Measurements from ENCODE around the gene EGFLAM.
"Not testable (repeated sequence)": the region's sequence is repeated elsewhere in the genome, so short reads cannot be mapped to it uniquely, and the experiment has no call there.

EGFLAM gene

DNA sequence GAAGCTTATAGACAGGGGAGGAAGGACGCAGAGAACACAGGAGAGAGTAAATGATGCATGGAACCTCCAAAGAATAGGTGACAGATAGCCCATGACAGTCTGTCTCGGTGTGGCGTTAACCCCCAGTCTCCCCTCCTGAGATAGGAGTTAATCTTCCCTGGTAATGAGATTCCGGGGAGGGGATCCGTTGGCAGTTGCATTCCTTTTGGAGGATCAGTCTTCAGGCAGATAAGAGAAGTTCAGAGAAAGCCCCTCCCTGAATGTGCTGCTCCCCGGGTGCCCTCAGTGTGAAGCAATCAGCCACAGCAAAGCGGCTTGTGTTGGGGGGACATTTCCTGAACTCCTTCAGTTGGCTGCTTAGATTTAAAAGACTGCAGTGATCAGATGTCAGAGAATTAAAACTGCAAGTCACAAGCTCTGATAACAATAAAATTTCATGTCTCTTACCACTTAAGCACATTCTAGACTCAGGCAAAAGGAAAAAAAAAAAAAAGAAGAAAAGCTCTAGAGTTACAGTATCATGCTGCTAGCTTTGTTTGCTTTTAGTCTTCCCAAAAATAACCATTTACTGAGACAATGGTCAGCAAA is 121.1 kb downstream of the EGFLAM start:
- DNase-seq = no peak

DNA sequence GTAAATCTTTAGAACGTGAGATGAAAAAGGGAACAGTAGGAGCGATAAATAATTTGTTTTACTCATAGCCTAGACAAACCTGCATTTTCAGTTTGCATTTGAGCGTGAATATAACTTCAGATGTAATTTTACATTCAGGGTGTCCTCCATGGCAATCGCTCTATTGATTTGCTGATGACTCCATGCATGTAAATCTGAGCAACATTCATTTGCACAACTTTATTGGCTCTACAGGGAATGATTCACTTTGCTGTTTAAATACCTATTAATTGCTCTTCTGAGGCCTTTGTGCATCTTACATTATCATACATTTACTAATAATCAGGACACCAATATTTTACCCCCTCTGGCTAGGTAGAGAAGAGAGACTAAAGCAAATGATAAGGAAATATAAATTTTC is 122.2 kb downstream of the EGFLAM start:
- DNase-seq = no peak

DNA sequence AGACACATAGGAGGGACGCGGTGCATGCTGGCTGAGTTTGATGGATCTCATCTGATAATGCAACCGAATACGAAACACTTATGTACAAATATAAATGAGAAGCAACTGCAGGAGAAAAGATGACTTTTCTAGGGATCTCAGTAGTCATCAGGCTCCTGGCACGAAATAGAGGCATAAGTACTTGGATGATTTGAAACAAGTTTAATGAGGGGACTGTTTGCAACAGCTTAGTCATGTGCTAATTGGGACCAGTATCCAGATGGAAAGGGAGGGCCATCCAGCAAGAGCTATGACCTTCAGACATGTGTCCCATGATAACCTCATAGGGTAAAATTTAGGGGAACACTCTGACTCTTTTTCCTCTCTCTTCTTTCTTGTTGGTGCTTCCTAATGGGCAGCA is 123.0 kb downstream of the EGFLAM start:
- DNase-seq = no peak

DNA sequence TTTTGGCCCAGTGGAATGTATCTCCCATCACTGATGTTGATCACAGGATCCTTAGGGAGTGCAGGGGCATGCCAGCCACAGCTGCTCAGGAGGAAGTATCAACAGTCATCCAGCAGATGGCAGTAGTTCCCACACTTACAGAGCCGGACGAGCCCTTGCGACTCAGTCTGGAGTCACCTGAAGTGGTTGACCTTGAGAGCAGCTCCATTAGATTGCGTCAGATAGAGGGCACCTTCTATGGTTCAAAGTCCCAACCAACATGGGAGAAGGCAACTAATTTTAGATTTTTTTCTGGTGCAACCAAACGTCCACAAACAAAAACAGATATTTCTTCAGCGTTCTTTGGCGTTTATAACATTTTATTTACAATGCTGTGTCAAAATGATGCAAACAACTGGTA is 124.5 kb downstream of the EGFLAM start:
- DNase-seq = peak; percentile 41 to 49

DNA sequence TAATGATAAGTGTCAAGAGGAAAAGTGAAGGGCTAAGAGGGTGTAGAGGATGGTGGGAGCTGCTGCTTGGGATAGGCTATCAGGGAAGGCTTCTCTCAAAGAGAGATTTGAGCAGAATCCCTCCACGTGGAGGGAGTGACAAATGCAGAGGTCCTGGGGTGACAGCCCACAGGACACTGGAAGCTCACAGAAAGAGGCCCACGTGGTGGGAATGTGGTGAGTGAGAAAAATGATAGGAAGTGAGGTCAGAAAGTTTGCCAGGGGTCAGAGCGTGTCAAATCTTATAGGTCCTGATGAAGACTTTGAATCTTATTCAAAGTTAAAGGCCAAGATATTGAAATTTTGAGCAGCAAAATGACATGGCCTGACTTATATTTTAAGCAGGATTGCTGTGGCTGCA is 125.3 kb downstream of the EGFLAM start:
- DNase-seq = no peak

DNA sequence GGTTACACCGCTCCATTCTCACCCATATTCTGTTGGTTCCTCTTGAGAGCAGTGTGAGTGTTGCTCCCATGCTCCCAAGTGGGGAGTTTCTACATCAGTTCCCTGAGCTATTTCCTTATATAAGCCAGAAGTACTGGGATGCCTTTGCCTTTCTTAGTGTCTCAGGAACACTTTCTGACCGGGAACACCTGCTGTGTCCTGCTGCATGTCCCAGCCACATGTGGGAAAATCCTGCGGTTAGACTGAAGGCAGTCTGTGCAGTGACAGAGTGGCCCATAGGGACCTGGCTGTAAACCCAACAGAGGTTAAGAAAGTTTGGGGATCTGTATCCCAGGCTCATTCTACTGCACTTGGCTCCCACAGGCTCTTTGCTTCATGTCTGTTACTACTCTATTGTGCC is 126.0 kb downstream of the EGFLAM start:
- DNase-seq = no peak

DNA sequence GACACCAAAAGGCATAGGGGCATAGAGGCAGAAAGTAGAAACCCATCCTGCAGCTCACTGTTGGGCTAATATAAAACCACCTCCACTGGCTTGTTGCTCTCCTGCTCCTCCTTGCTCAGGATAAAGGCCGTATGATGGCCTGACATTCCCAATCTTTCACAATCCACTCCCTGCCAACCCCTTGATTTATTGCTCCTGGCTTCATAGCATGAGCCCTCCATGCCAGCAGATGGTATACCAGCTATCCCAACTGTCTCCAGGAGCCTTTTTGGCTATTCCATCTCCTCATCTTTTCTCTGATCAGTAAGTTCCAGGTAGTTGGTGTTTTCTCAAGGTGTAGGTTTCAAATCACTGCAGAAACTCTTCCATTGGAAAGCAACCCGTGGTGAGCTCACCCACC is 128.8 kb downstream of the EGFLAM start:
- no peak for DNase-seq

DNA sequence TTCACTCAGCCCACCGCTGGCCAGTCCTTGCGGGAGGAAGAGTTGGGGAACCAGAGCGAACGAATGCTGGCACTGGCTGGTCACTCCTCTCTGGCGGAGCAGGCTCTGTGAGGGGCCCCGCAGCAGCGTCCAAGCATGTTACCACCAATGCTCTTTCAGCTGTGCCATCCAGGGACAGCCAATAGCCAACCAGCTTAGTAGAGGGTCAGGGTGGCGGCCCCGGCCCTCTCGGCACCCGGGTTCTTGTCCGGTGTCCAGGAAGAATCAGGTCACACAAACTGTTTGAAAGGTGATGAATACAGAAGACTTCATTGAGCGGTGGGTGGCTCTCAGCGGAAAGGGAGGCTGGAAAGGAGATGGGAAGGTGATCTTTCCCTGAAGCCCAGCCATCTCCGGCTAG is 135.3 kb downstream of the EGFLAM start:
- no peak for DNase-seq

DNA sequence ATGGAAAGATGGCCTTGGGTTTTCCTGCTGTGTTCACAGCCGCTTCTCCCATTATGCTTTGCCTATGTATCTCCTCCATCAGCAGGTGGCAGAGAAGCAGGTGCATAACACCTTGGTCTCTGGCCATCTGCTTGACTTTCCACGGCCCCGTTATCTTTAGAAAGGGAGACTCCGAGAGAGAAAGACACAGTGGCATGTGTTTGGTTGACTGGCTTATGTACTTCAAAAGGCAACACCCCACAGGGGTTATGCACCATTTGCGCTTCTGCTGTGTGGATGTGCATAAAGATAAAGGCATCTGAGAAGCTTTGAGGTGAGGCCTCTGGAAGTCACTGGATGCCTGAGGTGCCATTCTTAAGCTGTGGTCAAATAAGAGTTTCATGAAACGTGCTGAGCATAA is 138.4 kb downstream of the EGFLAM start:
- no peak for DNase-seq

DNA sequence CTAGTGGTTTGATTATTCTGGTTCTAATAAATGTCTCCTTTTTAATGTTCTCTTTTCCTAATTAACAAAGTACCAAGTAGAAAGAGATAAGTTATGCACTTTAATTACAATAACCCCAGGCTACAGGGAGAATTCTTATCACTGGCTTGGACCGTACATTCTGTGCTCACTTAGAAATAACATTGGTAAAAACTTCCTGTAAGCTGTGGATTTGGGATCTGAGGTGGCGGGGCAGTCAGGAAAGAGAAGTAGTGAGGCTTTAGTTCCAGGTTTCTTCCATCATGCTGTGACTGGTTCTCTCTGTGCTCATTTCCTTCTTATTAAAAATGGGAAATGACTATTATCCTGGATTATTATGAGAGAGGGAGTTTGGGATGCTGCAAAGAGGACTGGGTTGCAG is 142.0 kb downstream of the EGFLAM start:
- DNase-seq = no peak

DNA sequence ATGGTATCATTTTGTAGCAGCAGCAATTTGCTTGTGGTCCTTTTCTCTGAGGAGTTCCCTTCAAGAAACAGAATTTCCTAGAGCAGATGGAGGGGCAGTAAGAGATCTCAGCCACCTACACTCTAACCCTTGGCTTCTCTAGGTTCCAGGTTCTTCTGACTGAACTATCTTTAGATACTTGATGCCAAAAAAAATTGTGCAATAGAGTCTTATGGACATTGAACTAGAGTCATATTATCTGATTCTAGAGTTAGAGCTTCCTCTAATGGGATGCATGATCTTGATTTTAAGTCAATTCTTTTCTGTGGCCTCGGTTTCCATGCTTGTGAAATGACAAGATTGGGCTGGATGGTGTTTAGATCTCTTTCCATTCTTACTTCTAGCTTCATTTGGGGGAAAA is 142.8 kb downstream of the EGFLAM start:
- DNase-seq = no peak

DNA sequence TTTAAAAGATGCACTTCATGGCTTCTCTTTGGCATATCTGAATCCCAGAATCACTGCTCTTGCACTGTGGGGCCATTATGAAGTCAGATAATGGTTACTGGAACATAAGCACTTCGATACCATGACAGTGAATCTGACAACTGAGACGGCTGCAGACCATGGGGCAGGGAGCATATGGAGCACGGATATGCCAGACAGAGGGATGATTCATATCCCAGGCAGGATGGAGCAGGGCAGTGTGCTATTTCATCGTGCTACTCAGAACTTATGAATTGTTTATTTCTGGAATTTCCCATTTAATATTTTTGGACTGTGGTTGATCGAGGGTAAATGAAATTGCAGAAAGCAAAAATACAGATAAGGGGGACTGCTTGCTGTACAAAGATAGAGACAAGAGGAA is 145.0 kb downstream of the EGFLAM start:
- DNase-seq = no peak

DNA sequence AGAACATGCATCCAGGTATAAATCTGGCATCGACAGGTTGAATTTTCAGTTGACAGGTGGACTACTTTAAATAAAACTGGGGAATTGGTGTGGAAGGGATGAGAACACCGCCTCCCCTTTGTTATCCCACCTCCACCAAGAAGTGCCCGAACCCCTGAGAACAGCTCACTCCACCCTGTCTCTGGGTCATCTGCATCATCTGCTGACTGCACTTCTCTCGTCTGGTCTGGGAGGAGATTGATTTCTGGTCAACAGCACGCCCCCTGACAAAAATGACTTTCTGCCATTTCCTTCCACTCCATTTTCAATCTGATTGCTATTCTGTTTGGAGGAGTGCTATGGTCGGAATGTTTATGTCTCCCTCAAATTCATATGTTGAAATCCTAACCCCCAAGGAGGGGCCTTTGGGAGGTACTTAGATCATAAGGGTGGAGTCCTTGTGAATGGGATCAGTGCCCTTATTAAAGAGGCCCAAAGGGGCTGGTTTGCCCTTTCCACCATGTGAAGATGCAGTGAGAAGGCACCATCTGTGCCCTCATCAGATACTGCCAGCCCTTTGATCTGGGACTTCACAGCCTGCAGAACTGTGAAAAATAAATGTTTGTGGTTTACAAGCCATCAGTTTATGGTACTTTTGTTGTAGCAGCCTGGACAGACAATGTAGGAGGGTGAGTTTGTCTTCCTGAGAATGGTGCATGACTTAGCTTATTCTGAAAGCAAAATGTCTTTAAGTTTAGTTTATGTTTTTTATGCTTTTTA is 145.7 kb downstream of the EGFLAM start:
- no peak for DNase-seq

DNA sequence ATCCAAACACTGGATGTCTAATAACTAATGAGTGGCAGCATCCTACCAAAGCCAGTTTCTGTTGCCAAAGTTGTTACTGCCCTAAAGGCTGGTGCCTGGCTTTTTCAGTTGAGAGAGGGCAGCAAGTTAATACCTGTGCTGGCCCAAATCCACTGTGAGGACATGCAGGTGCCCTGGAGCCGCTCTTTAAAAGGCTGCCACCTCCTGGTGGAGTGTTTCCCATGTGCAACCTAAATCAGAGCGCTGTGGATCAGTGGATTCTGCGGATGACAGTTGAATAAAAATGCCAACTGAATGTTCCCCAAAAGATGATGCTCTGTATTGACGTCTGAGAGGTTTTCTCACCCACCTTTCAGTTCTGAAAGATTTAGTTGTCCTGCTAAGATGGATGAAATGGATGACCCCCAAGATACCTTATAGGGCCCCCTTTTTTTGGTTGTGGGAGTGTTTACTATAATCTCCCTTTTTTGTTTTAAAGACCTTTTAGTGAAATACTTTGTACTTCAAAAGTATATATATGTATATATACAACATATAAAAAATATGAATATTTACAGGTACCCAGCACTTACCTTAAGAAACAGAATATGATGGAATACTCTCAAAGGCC is 146.4 kb downstream of the EGFLAM start:
- DNase-seq = no peak

DNA sequence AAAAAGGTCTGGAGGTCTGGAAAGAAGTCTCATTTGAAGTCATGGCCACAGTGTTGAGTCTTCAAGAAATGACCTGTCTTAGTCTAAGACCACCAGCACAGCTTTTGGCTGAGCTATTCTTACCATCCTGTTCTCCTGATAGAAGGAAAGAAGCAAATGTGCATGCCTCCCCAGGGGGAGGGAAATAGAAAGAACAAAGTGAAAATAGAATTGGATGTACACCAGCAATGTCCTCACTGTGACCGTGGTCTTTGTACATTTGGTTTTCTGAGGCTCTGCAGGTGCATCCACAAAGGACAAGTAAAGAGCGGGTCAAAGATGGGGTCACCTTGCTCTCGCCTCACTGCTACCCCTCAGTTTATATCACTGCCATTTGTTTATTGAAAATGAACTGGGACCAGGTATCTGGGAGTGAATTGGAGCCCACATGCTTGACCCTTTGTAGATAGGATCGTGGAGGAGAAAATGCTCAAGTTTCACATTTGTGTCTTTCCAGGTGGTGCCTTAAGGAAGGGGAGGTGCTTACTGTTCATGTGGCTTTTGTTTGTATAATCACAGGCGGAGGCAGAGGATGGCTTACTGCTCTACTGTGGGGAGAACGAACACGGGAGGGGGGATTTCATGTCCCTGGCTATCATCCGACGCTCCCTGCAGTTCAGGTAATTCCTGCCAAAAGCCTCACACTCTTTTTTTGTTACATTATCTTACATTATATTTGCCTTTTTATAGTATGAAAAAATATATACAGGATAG is 150.3 kb downstream of the EGFLAM start:
- DNase-seq = no peak

DNA sequence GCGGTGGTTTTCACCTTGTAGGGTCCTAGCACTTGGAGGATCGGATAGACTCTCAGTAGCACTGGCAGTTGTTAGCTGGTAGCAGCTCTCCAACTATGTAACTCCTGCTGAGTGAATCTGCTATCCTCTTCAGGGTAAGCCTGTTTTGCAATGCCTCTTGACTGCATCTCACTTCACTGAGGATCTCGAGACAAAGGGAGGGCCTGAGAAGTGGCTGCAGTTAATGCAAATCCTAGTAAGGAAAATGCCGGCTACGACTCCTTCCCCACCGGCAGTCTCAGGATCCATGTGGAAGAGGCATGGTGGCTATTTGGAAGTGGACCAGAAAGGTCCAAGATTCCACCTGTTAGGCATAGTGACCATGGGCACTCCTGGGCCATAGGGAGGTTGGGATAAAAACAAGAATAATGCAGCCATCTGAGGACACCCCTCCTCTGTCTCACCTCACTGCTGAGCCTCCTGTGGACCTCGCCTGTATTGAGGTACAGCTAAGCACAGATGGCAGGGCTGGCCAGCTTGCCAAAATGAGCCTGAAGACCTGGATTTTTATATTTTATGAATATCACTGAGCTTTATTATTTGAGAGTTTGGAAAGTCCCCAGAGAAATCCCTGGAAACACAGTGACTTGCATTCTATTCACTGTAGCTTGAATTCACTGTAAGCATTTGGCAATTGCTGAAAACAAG is 152.1 kb downstream of the EGFLAM start:
- no peak for DNase-seq

DNA sequence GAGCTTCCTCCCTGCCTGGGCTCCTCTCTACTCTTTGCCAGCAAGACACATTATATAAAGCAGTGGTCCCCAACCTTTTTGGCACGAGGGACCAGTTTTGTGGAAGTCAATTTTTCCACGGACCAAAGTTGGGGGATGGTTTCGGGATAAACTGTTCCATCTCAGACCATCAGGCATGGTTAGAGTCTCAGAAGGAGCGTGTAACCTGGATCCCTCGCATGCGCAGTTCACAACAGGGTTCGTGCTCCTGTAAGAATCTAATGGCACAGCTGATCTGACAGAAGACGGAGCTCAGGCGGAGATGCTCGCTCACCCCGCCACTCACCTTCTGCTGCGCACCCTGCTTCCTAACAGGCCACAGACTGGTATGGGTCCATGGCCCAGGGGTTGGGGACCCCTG is 155.3 kb downstream of the EGFLAM start:
- DNase-seq = no peak

DNA sequence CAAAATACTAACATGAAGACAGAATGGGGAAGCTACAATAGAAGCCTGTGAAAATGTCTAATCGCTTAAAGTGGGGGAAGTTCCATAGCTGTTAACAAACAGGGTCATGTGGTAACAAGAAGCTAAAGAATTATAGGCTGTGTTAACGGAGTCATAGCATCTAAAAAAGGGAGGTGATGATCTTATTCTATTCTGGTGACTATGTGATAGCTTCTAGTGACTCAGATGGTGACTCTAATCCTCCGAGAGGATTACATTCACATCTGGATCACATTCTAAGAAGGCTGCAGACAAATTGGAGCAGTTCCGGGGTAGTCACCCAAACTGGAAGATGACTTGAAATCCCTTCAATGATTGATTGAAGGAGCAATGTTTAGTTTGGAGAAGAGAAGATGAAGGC is 156.0 kb downstream of the EGFLAM start:
- no peak for DNase-seq

DNA sequence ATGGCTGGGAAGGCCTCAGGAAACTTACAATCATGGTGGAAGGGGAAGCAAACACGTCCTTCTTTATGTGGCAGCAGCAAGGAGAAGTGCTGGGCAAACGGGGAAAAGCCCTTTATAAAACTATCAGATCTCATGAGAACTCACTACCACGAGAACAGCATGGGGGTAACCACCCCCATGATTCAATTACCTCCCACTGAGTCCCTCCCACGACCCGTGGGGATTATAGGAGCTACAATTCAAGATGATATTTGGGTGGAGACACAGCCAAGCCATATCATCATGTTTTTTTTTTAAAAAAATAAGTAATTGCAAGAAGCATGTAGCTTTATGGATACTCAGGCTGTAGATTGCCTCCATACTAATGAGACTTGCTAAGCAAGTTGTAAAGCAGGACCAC is 157.4 kb downstream of the EGFLAM start:
- DNase-seq = not testable (repeated sequence)

DNA sequence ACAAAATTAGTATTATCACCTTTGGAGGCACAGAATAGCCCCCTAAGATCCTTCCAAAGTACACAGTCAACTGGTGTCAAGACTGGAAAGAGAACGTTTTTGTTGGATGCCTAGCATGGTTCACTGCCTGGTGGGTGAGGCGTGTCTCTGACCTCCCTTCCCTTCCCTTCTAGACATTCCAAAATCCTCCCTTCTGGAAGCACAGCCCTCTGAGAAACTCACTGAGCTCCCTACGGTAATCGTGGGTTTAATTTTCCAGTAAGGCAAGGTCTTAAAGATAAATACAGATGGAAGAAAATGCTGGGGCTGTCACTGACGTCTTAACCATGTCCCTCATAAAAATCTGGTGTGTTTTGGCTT is 159.3 kb downstream of the EGFLAM start:
- no peak for DNase-seq

DNA sequence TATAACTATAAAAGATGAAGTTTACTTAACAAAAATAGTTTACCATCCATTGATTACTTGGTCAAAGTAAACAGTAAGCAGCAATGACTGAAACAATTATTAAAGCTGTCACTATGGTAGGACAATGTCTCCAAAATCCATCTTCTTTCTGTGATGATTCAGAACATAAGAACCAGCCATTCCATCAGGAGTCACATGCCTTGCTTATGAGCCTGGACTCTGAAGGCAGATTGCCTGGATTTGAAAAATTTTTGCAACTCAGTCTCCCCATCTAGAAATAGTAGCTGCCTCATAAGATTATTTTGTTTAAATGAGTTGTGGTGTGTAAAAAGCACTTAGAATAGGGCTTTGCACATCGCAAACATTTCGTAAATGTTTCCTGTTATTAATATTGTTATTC is 161.9 kb downstream of the EGFLAM start:
- no peak for DNase-seq

DNA sequence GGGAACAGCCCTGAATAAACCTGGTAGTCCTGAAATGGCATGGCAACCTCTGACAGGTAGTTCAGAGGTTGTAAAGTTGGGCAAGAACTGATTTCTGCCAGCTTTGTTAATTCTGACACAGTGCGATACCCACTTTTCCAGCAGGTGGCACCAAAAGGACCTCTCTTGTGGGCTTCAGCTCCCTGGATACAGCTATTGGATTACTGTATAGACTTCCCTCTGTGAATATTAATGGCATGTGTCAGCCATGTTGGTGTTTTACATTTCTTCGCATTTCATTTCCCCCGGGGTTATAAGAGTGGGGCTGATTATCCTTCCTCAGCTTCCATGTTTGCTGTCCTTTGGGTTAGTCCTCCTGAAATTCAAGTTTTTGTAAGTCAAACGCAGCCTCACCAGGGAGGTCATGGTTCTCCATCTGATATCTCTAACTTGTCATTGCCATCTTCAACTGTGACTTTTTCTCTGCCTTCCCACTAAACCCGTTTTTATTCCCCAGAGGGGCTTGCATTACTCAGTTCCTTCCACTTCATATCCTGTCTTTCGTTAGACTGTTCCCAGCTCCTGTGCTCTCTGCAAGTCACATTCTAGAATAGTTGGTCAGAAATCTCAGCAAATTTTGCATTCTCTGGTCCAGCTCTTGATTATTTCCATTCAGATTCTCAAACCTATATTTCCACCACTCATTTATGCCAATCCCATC is 162.5 kb downstream of the EGFLAM start:
- peak; percentile 21 to 24 for DNase-seq

DNA sequence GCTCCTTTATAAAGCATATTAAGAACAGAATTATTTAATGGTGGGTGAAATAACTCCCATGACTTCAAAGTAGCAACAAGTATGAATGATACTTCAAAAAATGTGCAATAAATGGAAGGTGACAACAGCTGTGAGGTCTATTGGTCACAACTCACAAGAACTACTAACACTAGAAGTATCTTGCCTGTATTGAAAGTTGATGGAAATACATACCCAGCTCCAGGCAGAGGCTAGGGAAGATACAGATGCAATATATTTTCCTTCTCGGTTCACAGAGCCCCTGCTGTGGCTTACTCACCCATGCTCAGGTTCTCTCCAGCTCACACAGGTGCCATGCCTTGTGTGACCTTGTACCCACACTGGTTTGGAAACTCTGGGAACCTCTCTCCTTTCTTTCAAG is 164.3 kb downstream of the EGFLAM start:
- no peak for DNase-seq
